Chondrocyte (in vitro differentiated cells): ENCODE data around the gene SORBS2. TPM values are rescaled to one million over a fixed set of nuclear protein-coding genes. Genes with fewer than 3 reads are reported as not detected.

ENCODE experiments used
- DNase-seq: peaks from one replicate; pipeline ENCODE4 v3.0.0; 2021; ENCODE audit warnings: mixed read lengths, low spot score
- H3K27ac Mint-ChIP-seq: one replicate; pipeline ENCODE4 v1.8.0; 2021; ENCODE audit warnings: mild to moderate bottlenecking, moderate library complexity, mixed read lengths; ENCODE audit not compliant: unreplicated experiment
- H3K27me3 Mint-ChIP-seq: 2 replicates; pipeline ENCODE4 v1.8.0; 2021; ENCODE audit warnings: low read depth, mixed read lengths
- H3K36me3 Mint-ChIP-seq: 2 replicates; pipeline ENCODE4 v1.8.0; 2021; ENCODE audit warnings: low read depth, mixed read lengths
- H3K4me1 Mint-ChIP-seq: 2 replicates; pipeline ENCODE4 v1.8.0; 2021; ENCODE audit warnings: low read depth, mild to moderate bottlenecking, mixed read lengths
- H3K4me3 Mint-ChIP-seq: one replicate; pipeline ENCODE4 v1.8.0; 2021; ENCODE audit warnings: mild to moderate bottlenecking, moderate library complexity, mixed read lengths; ENCODE audit not compliant: unreplicated experiment
- H3K9me3 Mint-ChIP-seq: 2 replicates; pipeline ENCODE4 v1.8.0; 2021; ENCODE audit warnings: low read depth, mixed read lengths
- CTCF ChIP-seq: fragments of 200-600 bp; sonication (generic); IDR thresholded peaks from 2 replicates; pipeline ENCODE4 v1.5.0; 2021; ENCODE audit warnings: antibody characterized with exemption, mild to moderate bottlenecking, moderate library complexity
- total RNA-seq: library from RNA; stranded (reverse); gene quantifications from 3 replicates; pipeline ENCODE4 v1.2.1, GENCODE V29; 2021

SORBS2 gene
- total RNA-seq, 1 donor from 2014 or later, result 104 TPM

- no peak for DNase-seq
Observed at GRCh38 chr4:185809121-185809520, 2.9 kb downstream of the SORBS2 start.

GRCh38 chr4:185805979-185806378 is 6.0 kb downstream of the SORBS2 start:
- no peaks in the 10 kb centered on the region for H3K27me3 Mint-ChIP-seq
- no peaks in the 10 kb centered on the region for H3K36me3 Mint-ChIP-seq
- H3K4me3 Mint-ChIP-seq, result no peak overlapping the region
- peaks cover 20% of the 10 kb centered on the region for H3K4me1 Mint-ChIP-seq
- DNase-seq, result no peak
- no peak overlapping the region for H3K27ac Mint-ChIP-seq
- H3K9me3 Mint-ChIP-seq, result no peaks in the 10 kb centered on the region
- TF ChIP-seq CTCF, result no peak

More at GRCh38 chr4:185809121-185809520, 2.9 kb downstream of the SORBS2 start:
- Mint-ChIP-seq H3K27ac (no peak overlapping the region), H3K27me3 (no peaks in the 10 kb centered on the region), H3K9me3 (no peaks in the 10 kb centered on the region), H3K4me3 (peak overlapping the region; percentile 37), H3K36me3 (no peaks in the 10 kb centered on the region), H3K4me1 (peaks cover 34% of the 10 kb centered on the region)
- TF ChIP-seq CTCF, result no peak

- TF ChIP-seq CTCF, result no peak
- Mint-ChIP-seq H3K4me3 (no peak overlapping the region), H3K27ac (no peak overlapping the region), H3K36me3 (no peaks in the 10 kb centered on the region), H3K27me3 (no peaks in the 10 kb centered on the region), H3K4me1 (peaks cover 14% of the 10 kb centered on the region), H3K9me3 (no peaks in the 10 kb centered on the region)
- no peak for DNase-seq
Observed at GRCh38 chr4:185805262-185805802, 6.7 kb downstream of the SORBS2 start.

GRCh38 chr4:185803022-185803421 is 9.0 kb downstream of the SORBS2 start:
- H3K27ac Mint-ChIP-seq, result no peak overlapping the region
- no peak for TF ChIP-seq CTCF
- no peaks in the 10 kb centered on the region for H3K27me3 Mint-ChIP-seq
- no peaks in the 10 kb centered on the region for H3K4me1 Mint-ChIP-seq
- H3K36me3 Mint-ChIP-seq, result no peaks in the 10 kb centered on the region
- DNase-seq, result no peak
- H3K4me3 Mint-ChIP-seq, result no peak overlapping the region
- H3K9me3 Mint-ChIP-seq, result no peaks in the 10 kb centered on the region

GRCh38 chr4:185801471-185801870 is 10.5 kb downstream of the SORBS2 start:
- DNase-seq, result no peak
- no peak overlapping the region for H3K27ac Mint-ChIP-seq
- no peaks in the 10 kb centered on the region for H3K9me3 Mint-ChIP-seq

More at GRCh38 chr4:185801471-185801870, 10.5 kb downstream of the SORBS2 start:
- H3K4me3 Mint-ChIP-seq, result no peak overlapping the region
- H3K4me1 Mint-ChIP-seq, result peaks cover 3% of the 10 kb centered on the region
- no peaks in the 10 kb centered on the region for H3K27me3 Mint-ChIP-seq
- TF ChIP-seq CTCF, result no peak
- H3K36me3 Mint-ChIP-seq, result no peaks in the 10 kb centered on the region
